PC-9 (cell line): Measurements from ENCODE around the gene SRGAP3. TPM values are rescaled to one million over a fixed set of nuclear protein-coding genes. Genes with fewer than 3 reads are reported as not detected.

Experiments
- BruUV-seq: library from RNA; stranded (reverse); fragments of 400-500 nt; replicated peaks from 2 replicates; lab custom pipeline; 2021; lab: Mats Ljungman, UMichigan
- CTCF ChIA-PET: fragments of 300-600 bp; sonication (Branson Sonifier 250); formaldehyde crosslinking; loops from one replicate; lab custom pipeline; 2022; ENCODE audit warnings: antibody characterized with exemption; lab: Charles Lee
- POLR2A ChIA-PET: fragments of 300-600 bp; sonication (Branson Sonifier 250); formaldehyde crosslinking; loops from one replicate; lab custom pipeline; 2022; ENCODE audit warnings: antibody characterized with exemption; ENCODE audit not compliant: unreplicated experiment; lab: Charles Lee
- DNase-seq, 2 experiments: peaks; one replicate each; pipeline versions ENCODE4 v3.0.0 to v3.0.0-alpha.2; 2015 to 2022; ENCODE audit warnings: mixed read lengths in 1 of 2
- H2AFZ ChIP-seq: fragments of 200-600 bp; sonication (generic); 2 replicates; pipeline ENCODE4 v1.8.1; 2017; ENCODE audit warnings: antibody characterized with exemption
- H3F3A ChIP-seq: fragments of 200-600 bp; sonication (generic); 2 replicates; pipeline ENCODE4 v1.8.1; 2017; ENCODE audit warnings: antibody characterized with exemption, mild to moderate bottlenecking, low read depth; ENCODE audit not compliant: insufficient read depth
- H3K27ac ChIP-seq: fragments of 200-600 bp; sonication (generic); 2 replicates; pipeline ENCODE4 v1.6.1; 2016; ENCODE audit warnings: mixed run types
- H3K27me3 ChIP-seq: fragments of 200-600 bp; sonication (generic); 2 replicates; pipeline ENCODE4 v1.6.1; 2016; ENCODE audit warnings: low read depth, mixed run types; ENCODE audit not compliant: insufficient read depth
- H3K36me3 ChIP-seq: fragments of 200-600 bp; sonication (generic); 2 replicates; pipeline ENCODE4 v1.6.1; 2016; ENCODE audit warnings: low read depth, mixed run types
- H3K4me1 ChIP-seq: fragments of 200-600 bp; sonication (generic); replicated peaks from 2 replicates; pipeline ENCODE4 v1.6.1; 2016; ENCODE audit warnings: mixed run types; ENCODE audit not compliant: insufficient read depth
- H3K4me2 ChIP-seq: fragments of 200-600 bp; sonication (generic); 2 replicates; pipeline ENCODE4 v1.6.1; 2017; ENCODE audit warnings: mixed run types
- H3K4me3 ChIP-seq: fragments of 200-600 bp; sonication (generic); 2 replicates; pipeline ENCODE4 v1.6.1; 2016; ENCODE audit warnings: mixed run types
- H3K79me2 ChIP-seq: fragments of 200-600 bp; sonication (generic); 2 replicates; pipeline ENCODE4 v1.6.1; 2017; ENCODE audit warnings: low read depth, mixed run types
- H3K9me2 ChIP-seq: fragments of 200-600 bp; sonication (generic); 2 replicates; pipeline ENCODE4 v1.8.1; 2017; ENCODE audit warnings: mild to moderate bottlenecking; ENCODE audit not compliant: insufficient read depth
- H3K9me3 ChIP-seq: fragments of 200-600 bp; sonication (generic); 2 replicates; pipeline ENCODE4 v1.8.1; 2016; ENCODE audit warnings: low read depth; ENCODE audit not compliant: insufficient read depth
- H4K20me1 ChIP-seq: fragments of 200-600 bp; sonication (generic); 2 replicates; pipeline ENCODE4 v1.8.1; 2017; ENCODE audit not compliant: insufficient read depth
- CTCF ChIP-seq: fragments of 200-600 bp; sonication (generic); conservative IDR thresholded peaks from 2 replicates; pipeline ENCODE4 v1.6.1; 2017; ENCODE audit warnings: mixed run types, antibody characterized with exemption, mild to moderate bottlenecking, moderate library complexity
- EZH2 ChIP-seq: fragments of 200-600 bp; sonication (generic); IDR thresholded peaks from 2 replicates; pipeline ENCODE4 v1.8.0; 2017; ENCODE audit warnings: antibody characterized with exemption, low read depth
- intact Hi-C: fragments of 100-400 bp; cut with micrococcal nuclease; formaldehyde crosslinking; loops from one replicate; pipeline ENCODE4 v1.10.0; 2022; ENCODE audit not compliant: unreplicated experiment
- total RNA-seq: library from RNA; stranded (reverse); gene quantifications from 2 replicates; pipeline ENCODE4 v1.2.3, GENCODE V29; 2021

SRGAP3 gene
- total RNA-seq, 1 experiment from 2014 or later = 17.5 TPM

- Histone ChIP-seq H3K27me3 (no peaks in the 10 kb centered on the region), H3K36me3 (no peaks in the 10 kb centered on the region), H3K4me2 (no peak overlapping the region), H3K27ac (no peak overlapping the region), H2AFZ (no peak overlapping the region), H3K9me2 (no peaks in the 10 kb centered on the region), H3K4me3 (no peak overlapping the region), H3K9me3 (no peaks in the 10 kb centered on the region), H3F3A (no peaks in the 10 kb centered on the region), H4K20me1 (no peaks in the 10 kb centered on the region), H3K4me1 (no peaks in the 10 kb centered on the region), H3K79me2 (no peaks in the 10 kb centered on the region)
- intact Hi-C loops = no loop called here
- no peak for TF ChIP-seq EZH2
- TF ChIP-seq CTCF = no peak
- BruUV-seq = no TSS peak
- DNase-seq = no peak
- ChIA-PET CTCF (no interaction called here), POLR2A (no interaction called here)
Observed at GRCh38 chr3:9161811-9162210, 87.6 kb downstream of the SRGAP3 start.

DNA sequence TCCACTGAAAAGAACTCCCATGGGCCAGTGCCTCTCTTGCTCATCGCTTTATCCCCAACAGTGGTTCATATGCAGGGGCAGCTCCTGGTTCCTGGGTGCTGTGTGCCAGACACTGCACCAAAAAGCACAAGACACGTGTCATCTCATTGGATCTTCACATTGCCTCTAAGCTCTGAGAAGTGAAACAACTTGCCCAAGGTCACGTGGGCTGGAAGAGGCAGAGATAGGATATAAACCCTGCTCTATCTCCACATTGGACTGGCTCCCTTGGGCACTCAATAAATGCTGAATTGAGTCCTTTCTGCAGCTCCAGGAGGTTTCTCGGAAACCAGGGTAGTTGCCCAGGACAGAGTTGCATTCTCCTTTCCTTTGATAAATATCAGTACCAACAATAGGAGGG is 88.1 kb downstream of the SRGAP3 start:
- CTCF ChIA-PET = no interaction called here
- H3K4me2 ChIP-seq = no peak overlapping the region
- POLR2A ChIA-PET = no interaction called here

DNA sequence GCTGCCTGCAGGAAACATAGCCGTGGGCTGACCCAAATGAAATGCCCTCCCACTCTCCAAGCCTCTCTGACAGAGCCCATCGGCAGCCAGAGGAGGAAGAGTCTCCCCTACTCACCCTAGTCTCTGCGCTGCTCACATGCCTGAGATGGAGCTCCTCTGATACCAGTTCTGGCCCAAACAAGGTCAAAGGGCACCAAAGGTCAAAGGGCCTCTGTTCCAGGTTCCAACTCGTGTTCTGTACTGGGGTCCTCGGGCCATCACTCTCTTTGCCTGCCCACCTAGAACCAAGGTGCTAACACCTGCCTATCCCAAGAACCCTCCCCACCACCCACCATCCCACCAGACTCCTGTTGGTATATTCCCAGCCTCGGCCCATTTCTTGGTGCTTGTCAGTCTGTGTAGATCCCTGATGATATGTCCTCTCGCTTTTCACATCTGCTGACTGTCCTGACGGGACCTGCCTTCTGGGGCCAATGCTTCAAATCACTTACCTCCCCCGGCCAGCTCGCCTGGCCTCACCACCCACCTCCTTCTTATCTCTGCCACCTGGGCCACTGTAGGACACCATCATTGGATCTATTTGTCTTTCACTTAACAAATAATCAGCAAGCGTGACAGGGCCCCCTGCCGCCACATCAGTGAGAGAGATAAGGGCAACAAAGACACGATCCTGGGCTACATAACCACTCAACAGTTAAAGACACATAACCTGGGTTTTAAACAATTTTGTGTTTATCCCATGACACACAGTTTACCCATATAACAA is 90.4 kb downstream of the SRGAP3 start:
- intact Hi-C loops = no loop called here
- CTCF ChIA-PET = no interaction called here
- Histone ChIP-seq H3K36me3 (no peaks in the 10 kb centered on the region), H2AFZ (no peak overlapping the region), H3K4me2 (no peak overlapping the region), H3K79me2 (no peaks in the 10 kb centered on the region), H3K4me3 (no peak overlapping the region), H3K27ac (no peak overlapping the region), H3K9me2 (no peaks in the 10 kb centered on the region), H3K9me3 (no peaks in the 10 kb centered on the region), H3K4me1 (no peaks in the 10 kb centered on the region), H4K20me1 (no peaks in the 10 kb centered on the region), H3F3A (no peaks in the 10 kb centered on the region), H3K27me3 (no peaks in the 10 kb centered on the region)
- no peak for DNase-seq
- BruUV-seq = no TSS peak
- TF ChIP-seq CTCF (no peak), EZH2 (no peak)
- POLR2A ChIA-PET = no interaction called here

More for the DNA sequence above, 88.1 kb downstream of the SRGAP3 start:
- no peak for DNase-seq
- Histone ChIP-seq H3K9me3 (no peaks in the 10 kb centered on the region), H3K9me2 (no peaks in the 10 kb centered on the region), H3F3A (no peaks in the 10 kb centered on the region), H3K27ac (no peak overlapping the region), H3K79me2 (no peaks in the 10 kb centered on the region), H3K36me3 (no peaks in the 10 kb centered on the region), H4K20me1 (no peaks in the 10 kb centered on the region), H3K4me1 (no peaks in the 10 kb centered on the region), H3K4me3 (no peak overlapping the region), H2AFZ (no peak overlapping the region), H3K27me3 (no peaks in the 10 kb centered on the region)
- TF ChIP-seq EZH2 (no peak), CTCF (no peak)
- no TSS peak for BruUV-seq
- intact Hi-C loops = no loop called here
